Measurements from ENCODE around the gene ADIPOR1. TPM values are rescaled to one million over a fixed set of nuclear protein-coding genes. Genes with fewer than 3 reads are reported as not detected.

ADIPOR1 gene
- total RNA-seq, 2 experiments from 2014 or later: 75.2 to 76.6 TPM

Other genes with a start within 250 kb of the ADIPOR1 start
- gene SYT2, start 247.9 kb downstream of the ADIPOR1 start, total RNA-seq: not detected
- gene KDM5B, start 149.9 kb downstream of the ADIPOR1 start, total RNA-seq: 10 to 100 TPM; 38.4 to 39.4 TPM
- under 1 TPM; 0.76 to 0.77 TPM for gene PCAT6, start 147.4 kb downstream of the ADIPOR1 start, total RNA-seq
- 10 to 100 TPM in 1 of 2 experiments, 1 to 10 TPM in 1; 9.6 to 10.1 TPM for gene RABIF, start 69.2 kb downstream of the ADIPOR1 start, total RNA-seq
- 10 to 100 TPM; 35.5 to 38.3 TPM for gene KLHL12, start 31.1 kb downstream of the ADIPOR1 start, total RNA-seq
- 10 to 100 TPM; 15.4 to 17.7 TPM for gene CYB5R1, start 8.9 kb upstream of the ADIPOR1 start, total RNA-seq
- 10 to 100 TPM; 68.1 to 76.5 TPM for gene TMEM183A, start 49.1 kb upstream of the ADIPOR1 start, total RNA-seq
- 10 to 100 TPM; 16.7 to 21.4 TPM for gene PPFIA4, start 68.2 kb upstream of the ADIPOR1 start, total RNA-seq
- gene MYOG, start 127.7 kb upstream of the ADIPOR1 start, total RNA-seq: not detected
- not detected for gene ADORA1, start 169.4 kb upstream of the ADIPOR1 start, total RNA-seq
- gene MYBPH, start 217.5 kb upstream of the ADIPOR1 start, total RNA-seq: not detected
- not detected for gene CHI3L1, start 228.4 kb upstream of the ADIPOR1 start, total RNA-seq

Data from activated CD4-positive, alpha-beta memory T cell treated with anti-CD3 and anti-CD28 coated beads for 36 hours (primary cell).